HG03439 (cell line): Measurements from ENCODE around the gene USP51.
"Not testable (repeated sequence)": the region's sequence is repeated elsewhere in the genome, so short reads cannot be mapped to it uniquely, and the experiment has no call there.

Experiments
- ATAC-seq: cut with Tn5 transposase; IDR thresholded peaks from one replicate; pipeline ENCODE4 v1.9.1; 2021; ENCODE audit warnings: mild to moderate bottlenecking, moderate library complexity; ENCODE audit not compliant: unreplicated experiment

Gene USP51

GRCh38 chrX:55465791-55466190, 23.9 kb downstream of the USP51 start:
- ATAC-seq: not testable (repeated sequence)

DNA sequence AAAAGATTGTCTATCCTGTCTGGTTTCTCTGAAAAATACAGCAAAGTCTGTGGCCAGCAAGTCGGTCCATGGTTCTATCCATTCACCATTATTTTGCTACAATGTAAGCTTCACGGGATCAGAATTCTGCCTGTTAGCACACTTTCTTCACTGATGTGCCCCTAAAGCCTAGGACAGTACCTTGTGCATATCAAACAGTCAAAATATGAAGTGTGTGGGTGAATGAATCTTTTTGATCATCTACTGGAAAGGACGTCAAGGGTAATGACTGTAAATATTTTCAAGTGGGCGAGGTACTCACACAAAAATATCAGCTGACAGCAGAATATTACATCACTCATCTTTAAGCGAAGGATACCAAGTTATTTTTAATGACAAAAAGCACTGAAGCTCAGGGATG, 24.5 kb downstream of the USP51 start:
- not testable (repeated sequence) for ATAC-seq

GRCh38 chrX:55464050-55464449, 25.6 kb downstream of the USP51 start:
- ATAC-seq: not testable (repeated sequence)

DNA sequence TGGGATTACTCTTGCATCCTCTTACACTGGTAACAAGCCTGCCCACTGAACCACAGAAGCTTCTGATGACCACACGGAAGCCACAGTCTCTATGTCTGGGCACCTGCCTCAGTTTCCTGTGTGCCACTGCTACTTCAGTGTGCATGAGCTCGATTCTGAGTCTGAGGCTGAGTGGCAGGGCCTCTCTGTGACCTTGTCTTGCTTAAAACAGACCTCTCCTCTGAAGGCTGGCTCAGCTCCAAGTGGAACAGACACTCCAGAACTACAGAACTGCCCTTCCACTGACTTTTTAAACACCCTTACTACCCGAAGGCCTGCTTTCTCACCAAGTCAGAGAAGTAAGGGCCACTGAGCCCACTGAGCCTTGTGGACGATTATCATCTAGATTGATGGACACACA, 29.7 kb downstream of the USP51 start:
- not testable (repeated sequence) for ATAC-seq

- not testable (repeated sequence) for ATAC-seq
Measured at GRCh38 chrX:55459426-55459825, 30.2 kb downstream of the USP51 start.

- not testable (repeated sequence) for ATAC-seq
Measured at GRCh38 chrX:55455708-55456107, 33.9 kb downstream of the USP51 start.

- ATAC-seq: no peak
Measured at GRCh38 chrX:55452833-55453124, 36.9 kb downstream of the USP51 start.

- ATAC-seq: peak; percentile 99
Measured at GRCh38 chrX:55451990-55452832, 37.4 kb downstream of the USP51 start, which contains the start of gene MAGEH1. MAGEH1 (plus strand) TSS chrX:55452127; CDS start chrX:55452375, 248 bp downstream.

- peak; percentile 36 for ATAC-seq
Measured at GRCh38 chrX:55451626-55451989, 38.0 kb downstream of the USP51 start.

DNA sequence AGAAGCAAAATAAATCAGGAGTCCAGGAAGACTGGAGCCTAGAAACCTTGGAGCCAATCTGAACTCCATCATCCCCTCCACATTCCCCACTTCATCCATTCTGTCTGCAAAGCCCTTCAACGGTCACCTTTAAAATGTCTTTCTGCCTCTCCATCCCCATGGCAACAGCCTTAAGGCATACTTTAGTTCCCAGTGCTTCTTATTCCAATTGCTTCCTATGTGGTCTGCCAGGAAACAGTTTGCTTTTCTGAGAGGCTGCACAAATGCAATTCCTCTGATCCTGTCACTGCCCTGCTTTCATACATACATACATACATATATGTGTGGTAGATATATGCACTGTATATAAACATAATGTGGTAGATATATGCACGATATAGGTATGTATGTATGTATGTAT, 38.5 kb downstream of the USP51 start:
- no peak for ATAC-seq

- no peak for ATAC-seq
Measured at GRCh38 chrX:55450259-55450658, 39.4 kb downstream of the USP51 start.

- not testable (repeated sequence) for ATAC-seq
Measured at GRCh38 chrX:55443468-55443867, 46.2 kb downstream of the USP51 start.
